AG04450 (cell line): ENCODE results near the gene PFDN1. TPM values are rescaled to one million over a fixed set of nuclear protein-coding genes. Genes with fewer than 3 reads are reported as not detected.
A peak's percentile ranks its signal among the peaks of the same experiment; 100 is the strongest.

Experiments used
- CTCF ChIA-PET: fragments of 300-600, 350-600 bp; formaldehyde crosslinking; extraction: SDS; loops from one replicate; lab custom pipeline; 2022; ENCODE audit warnings: antibody characterized with exemption, inconsistent platforms; lab: Charles Lee
- POLR2A ChIA-PET: fragments of 350-600 bp; formaldehyde crosslinking; extraction: SDS; loops from one replicate; lab custom pipeline; 2021; ENCODE audit warnings: antibody characterized with exemption, inconsistent platforms; lab: Yijun Ruan, JAX
- DNase-seq: peaks from one replicate; pipeline ENCODE4 v3.0.0-alpha.2; 2011; ENCODE audit warnings: low read depth, low spot score
- H3K27ac ChIP-seq: one replicate; pipeline ENCODE4 v1.5.1; 2012; ENCODE audit warnings: low read depth, low read length, control low read depth
- H3K27me3 ChIP-seq: one replicate; pipeline ENCODE4 v1.6.0; 2012; ENCODE audit warnings: low read length; ENCODE audit not compliant: control insufficient read depth, insufficient read depth
- H3K4me3 ChIP-seq: 2 replicates; pipeline ENCODE4 v1.5.1; 2011; ENCODE audit warnings: mild to moderate bottlenecking, low read depth, low read length, control low read depth
- H3K9me3 ChIP-seq: 2 replicates; pipeline ENCODE4 v1.5.1; 2012; ENCODE audit warnings: low read length; ENCODE audit not compliant: control insufficient read depth, insufficient read depth
- polyA plus RNA-seq: library from polyadenylated mRNA; depleted of rRNA; stranded (reverse); fragments of >200 nt; gene quantifications from 2 replicates; pipeline ENCODE4 v1.2.3, GENCODE V29; 2011
- TF ChIP-seq, protein P1 (sequence below): IDR thresholded peaks from 2 replicates; pipeline ENCODE4 v1.5.1; 2011; ENCODE audit warnings: low read depth, low read length, control low read depth, inconsistent platforms

PFDN1 gene
- polyA plus RNA-seq, 1 experiment = 112 TPM

- TF ChIP-seq, protein P1, sequence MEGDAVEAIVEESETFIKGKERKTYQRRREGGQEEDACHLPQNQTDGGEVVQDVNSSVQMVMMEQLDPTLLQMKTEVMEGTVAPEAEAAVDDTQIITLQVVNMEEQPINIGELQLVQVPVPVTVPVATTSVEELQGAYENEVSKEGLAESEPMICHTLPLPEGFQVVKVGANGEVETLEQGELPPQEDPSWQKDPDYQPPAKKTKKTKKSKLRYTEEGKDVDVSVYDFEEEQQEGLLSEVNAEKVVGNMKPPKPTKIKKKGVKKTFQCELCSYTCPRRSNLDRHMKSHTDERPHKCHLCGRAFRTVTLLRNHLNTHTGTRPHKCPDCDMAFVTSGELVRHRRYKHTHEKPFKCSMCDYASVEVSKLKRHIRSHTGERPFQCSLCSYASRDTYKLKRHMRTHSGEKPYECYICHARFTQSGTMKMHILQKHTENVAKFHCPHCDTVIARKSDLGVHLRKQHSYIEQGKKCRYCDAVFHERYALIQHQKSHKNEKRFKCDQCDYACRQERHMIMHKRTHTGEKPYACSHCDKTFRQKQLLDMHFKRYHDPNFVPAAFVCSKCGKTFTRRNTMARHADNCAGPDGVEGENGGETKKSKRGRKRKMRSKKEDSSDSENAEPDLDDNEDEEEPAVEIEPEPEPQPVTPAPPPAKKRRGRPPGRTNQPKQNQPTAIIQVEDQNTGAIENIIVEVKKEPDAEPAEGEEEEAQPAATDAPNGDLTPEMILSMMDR = no peak
- H3K27ac ChIP-seq = no peak overlapping the region
- no peak overlapping the region for H3K4me3 ChIP-seq
- ChIA-PET CTCF (interaction anchor here (1.4 kb wide), 1 partner anchor 69 kb away, joined by 4 read pairs; no protein-coding TSS in a partner anchor), POLR2A (interaction anchor here (0.6 to 0.7 kb wide), 2 partner anchors 47 to 482 kb away, joined by 3 to 9 read pairs; no protein-coding TSS in a partner anchor)
- DNase-seq = peak; percentile 67
- H3K9me3 ChIP-seq = no peaks in the 10 kb centered on the region
- peaks cover 3% of the 10 kb centered on the region for H3K27me3 ChIP-seq
Measured at GRCh38 chr5:140214831-140215230, 88.1 kb downstream of the PFDN1 start.

DNA sequence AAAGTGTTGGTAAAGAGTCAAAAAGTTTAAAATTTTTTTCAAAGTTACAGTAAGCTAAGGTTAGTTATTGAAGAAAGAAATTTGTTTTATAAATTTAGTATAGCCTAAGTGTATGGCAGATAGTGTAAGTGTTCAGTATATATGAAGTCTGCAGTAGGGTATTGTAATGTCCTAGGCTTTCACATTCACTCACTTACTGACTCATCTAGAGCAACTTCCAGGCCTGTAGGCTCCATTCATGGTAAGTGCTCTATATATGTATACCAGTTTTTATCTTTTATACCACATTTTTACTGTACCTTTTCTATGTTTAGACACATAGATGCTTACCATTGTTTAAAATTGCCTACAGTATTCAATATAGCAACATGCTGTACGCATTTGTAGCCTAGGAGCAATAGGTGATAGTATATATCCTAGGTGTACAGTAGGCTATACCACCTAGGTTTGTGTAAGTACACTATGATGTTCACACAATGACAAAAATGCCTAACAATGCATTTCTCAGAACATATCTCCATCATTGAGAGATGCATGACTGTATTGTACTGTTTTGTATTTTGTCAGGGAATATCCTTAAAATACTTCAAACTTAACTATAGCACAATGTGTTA lies 89.4 kb downstream of the PFDN1 start:
- H3K27ac ChIP-seq = no peak overlapping the region
- ChIA-PET CTCF (interaction anchor here (1.0 to 1.2 kb wide), 3 partner anchors 71 to 145 kb away, joined by 3 to 5 read pairs (median 3); partner anchors contain the start of gene HBEGF), POLR2A (no interaction called here)
- no peak for DNase-seq
- no peaks in the 10 kb centered on the region for H3K9me3 ChIP-seq
- no peak overlapping the region for H3K4me3 ChIP-seq
- H3K27me3 ChIP-seq = peaks cover 3% of the 10 kb centered on the region
- TF ChIP-seq, protein P1 = no peak

DNA sequence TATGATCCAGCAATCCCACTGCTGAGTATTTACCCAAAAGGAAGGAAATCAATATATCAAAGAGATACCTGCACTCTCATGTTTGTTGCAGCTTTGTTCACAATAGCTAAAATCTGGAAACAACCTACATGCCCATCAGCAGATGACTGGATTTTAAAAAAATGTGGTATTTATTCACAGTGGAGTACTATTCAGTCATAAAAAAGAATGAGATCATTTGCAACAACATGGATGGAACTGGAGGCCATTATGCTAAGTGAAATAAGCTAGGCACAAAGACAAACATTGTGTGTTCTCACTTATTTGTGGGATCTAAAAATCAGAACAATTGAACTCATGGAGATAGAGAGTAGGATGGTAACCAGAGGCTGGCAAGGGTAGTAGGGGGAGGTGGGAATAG lies 94.8 kb downstream of the PFDN1 start:
- ChIA-PET CTCF (no interaction called here), POLR2A (no interaction called here)
- Histone ChIP-seq H3K27me3 (no peaks in the 10 kb centered on the region), H3K9me3 (no peaks in the 10 kb centered on the region), H3K27ac (no peak overlapping the region), H3K4me3 (no peak overlapping the region)
- TF ChIP-seq, protein P1 = no peak
- no peak for DNase-seq

DNA sequence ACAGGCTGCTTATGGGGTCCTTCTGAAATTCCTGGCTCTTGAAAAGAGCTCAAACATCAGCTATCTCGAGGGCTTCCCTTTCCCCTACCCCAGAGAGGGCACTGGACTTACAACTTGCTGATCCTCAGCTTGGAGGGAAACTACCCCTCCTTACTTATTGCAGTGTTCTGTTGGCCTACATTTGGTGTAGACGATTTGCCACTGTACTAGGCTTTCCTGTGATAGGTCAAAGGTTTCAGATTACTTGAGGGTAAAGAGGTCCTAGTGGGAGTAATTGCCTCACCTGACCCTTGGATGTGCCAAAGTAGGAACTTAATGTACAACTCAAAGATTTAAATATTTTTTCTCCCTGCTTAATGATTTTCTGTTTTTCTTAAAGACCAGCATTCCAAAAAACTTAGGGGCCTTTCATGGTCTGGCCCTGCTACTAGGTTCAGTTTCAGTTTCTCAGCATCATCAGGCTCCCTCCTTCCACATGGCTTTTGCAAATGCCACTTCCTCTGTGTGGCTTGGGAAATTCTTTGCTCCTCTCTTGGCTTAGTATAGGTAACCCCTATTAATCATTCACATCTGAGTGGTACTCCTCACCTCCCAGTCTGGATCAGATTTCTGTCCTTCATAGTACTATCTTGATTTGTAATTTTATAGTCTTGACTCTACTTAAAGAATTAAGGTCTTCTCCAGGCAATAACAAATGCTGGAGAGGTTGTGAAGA lies 95.5 kb downstream of the PFDN1 start:
- TF ChIP-seq, protein P1 = no peak
- CTCF ChIA-PET = no interaction called here

DNA sequence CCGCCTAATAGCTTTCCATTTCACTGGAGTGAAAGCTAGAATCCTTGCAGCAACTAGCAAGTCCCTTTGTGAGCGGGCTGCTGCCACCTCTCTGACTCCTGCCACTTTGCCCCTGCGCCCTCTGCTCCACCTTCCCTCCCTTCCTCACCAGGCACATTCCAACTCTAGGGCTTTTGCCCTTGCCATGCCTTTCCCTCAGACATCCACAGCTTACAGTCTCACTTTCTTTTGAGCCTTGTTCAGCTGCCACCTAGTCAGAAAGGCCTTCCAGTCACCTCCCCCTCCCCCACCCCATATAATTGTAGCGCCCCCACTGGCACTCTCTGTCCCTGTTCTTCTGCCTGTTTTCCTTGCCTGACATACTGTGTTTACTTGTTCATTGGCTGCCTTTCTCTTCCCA lies 96.9 kb downstream of the PFDN1 start:
- POLR2A ChIA-PET = interaction anchor here (0.5 kb wide), 1 partner anchor 29 kb away, joined by 4 read pairs; no protein-coding TSS in a partner anchor
- TF ChIP-seq, protein P1 = no peak
- no peak for DNase-seq
- CTCF ChIA-PET = interaction anchor here (0.6 to 1.4 kb wide), 3 partner anchors 117 to 146 kb away, joined by 4 read pairs; no protein-coding TSS in a partner anchor
- no peak overlapping the region for H3K27ac ChIP-seq
- H3K9me3 ChIP-seq = no peaks in the 10 kb centered on the region
- no peaks in the 10 kb centered on the region for H3K27me3 ChIP-seq
- no peak overlapping the region for H3K4me3 ChIP-seq

More for the DNA sequence above, 95.5 kb downstream of the PFDN1 start:
- DNase-seq = no peak
- H3K27me3 ChIP-seq = no peaks in the 10 kb centered on the region
- H3K27ac ChIP-seq = no peak overlapping the region
- POLR2A ChIA-PET = interaction anchor here (0.6 kb wide), 1 partner anchor 512 kb away, joined by 6 read pairs; no protein-coding TSS in a partner anchor
- H3K9me3 ChIP-seq = no peaks in the 10 kb centered on the region
- H3K4me3 ChIP-seq = no peak overlapping the region
